Esophagus squamous epithelium (tissue), 4 donors: ENCODE results near the gene DNAJC5G.

ENCODE experiments used
- POLR2A ChIP-seq, 4 donors: fragments of 450-650 bp; IDR thresholded peaks; one replicate each; pipeline ENCODE4 v1.6.1; 2017; ENCODE audit warnings: antibody characterized with exemption in 4 of 4, mild to moderate bottlenecking in 4 of 4, moderate library complexity in 3 of 4
- TF ChIP-seq, protein P1 (sequence below), 6 experiments: fragments of 450-650 bp in 4 of 6; fragments of 200-600 bp in 2 of 6; sonication (generic) in 2 of 6; IDR thresholded peaks; one replicate each; pipeline ENCODE4 v1.5.1; 2016 to 2019; ENCODE audit warnings: antibody characterized with exemption in 6 of 6, mild to moderate bottlenecking in 4 of 6, moderate library complexity in 4 of 6

- TF ChIP-seq, protein P1, sequence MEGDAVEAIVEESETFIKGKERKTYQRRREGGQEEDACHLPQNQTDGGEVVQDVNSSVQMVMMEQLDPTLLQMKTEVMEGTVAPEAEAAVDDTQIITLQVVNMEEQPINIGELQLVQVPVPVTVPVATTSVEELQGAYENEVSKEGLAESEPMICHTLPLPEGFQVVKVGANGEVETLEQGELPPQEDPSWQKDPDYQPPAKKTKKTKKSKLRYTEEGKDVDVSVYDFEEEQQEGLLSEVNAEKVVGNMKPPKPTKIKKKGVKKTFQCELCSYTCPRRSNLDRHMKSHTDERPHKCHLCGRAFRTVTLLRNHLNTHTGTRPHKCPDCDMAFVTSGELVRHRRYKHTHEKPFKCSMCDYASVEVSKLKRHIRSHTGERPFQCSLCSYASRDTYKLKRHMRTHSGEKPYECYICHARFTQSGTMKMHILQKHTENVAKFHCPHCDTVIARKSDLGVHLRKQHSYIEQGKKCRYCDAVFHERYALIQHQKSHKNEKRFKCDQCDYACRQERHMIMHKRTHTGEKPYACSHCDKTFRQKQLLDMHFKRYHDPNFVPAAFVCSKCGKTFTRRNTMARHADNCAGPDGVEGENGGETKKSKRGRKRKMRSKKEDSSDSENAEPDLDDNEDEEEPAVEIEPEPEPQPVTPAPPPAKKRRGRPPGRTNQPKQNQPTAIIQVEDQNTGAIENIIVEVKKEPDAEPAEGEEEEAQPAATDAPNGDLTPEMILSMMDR (IDR thresholded peaks at IDR 0.05): no peak
- no peak for TF ChIP-seq POLR2A (IDR thresholded peaks at IDR 0.05)
Observed at GRCh38 chr2:27323596-27324285, 48.5 kb downstream of the DNAJC5G start.
